NCI-H446 (cell line): ENCODE results near the gene TNNT1.
"Not testable (repeated sequence)": the region's sequence is repeated elsewhere in the genome, so short reads cannot be mapped to it uniquely, and the experiment has no call there.

Experiments used
- DNase-seq, 2 experiments: peaks; one replicate each; lab custom pipeline; 2025; lab: John Stamatoyannopoulos, UW

The TNNT1 gene

DNA sequence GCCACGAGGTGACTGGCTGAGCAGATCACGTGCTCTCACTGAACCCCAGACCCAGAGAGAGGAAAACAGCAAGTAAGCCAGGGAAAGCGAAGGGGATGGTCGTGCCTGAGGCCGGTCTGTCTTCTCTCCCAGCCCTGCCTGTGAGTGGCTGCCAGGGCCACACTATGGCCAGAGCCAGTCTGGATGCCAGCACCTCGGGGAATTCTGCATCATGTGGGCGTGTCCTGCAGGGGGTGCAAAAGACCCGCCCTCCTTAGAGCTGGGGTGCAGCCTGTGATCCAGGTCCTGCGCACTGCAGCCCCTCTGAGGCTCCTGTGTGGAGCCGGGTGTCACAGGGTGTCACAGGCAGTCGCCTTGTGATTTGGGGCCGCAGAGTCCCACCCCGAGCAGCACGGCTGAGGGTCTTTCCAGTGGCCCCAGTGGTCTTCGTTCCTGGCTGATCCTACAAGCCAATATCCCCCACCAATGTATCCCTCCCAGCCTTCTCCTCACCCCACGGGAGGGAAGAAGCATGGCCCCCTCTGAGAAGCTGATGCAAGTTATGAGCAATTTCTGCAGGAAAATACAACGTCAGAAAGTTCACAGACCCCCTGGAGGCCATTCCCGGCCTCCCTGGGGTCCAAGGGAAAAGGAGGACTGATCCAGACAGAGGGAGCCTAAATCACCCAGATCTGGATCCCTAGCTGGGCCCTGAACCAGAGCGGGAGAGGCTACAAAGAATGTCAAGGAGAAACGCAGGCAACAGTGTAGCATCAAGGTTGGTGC, 39.3 kb downstream of the TNNT1 start:
- no peak for DNase-seq

GRCh38 chr19:55107252-55107651, 41.8 kb downstream of the TNNT1 start:
- not testable (repeated sequence) for DNase-seq

DNA sequence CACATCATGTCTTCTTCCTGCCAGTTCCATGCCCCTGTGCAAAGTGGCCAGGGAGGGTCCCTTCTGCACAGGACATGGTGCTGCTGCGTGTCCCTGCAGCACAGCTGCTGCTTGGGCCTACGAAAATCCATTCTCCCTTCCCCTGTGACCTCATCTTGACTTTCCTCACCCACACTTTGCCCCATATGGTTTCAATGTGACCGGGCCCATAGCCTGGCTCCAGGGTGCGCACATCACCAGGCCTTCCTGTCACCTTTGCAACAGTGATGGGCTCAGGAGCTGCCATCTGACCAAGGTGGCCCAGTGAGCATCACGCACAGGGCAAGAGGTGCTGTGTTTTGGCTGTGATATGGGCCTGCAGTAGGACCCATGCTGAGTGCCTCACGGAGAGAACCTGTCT, 42.4 kb downstream of the TNNT1 start:
- DNase-seq = no peak

GRCh38 chr19:55105237-55105636, 43.8 kb downstream of the TNNT1 start:
- DNase-seq = no peak

DNA sequence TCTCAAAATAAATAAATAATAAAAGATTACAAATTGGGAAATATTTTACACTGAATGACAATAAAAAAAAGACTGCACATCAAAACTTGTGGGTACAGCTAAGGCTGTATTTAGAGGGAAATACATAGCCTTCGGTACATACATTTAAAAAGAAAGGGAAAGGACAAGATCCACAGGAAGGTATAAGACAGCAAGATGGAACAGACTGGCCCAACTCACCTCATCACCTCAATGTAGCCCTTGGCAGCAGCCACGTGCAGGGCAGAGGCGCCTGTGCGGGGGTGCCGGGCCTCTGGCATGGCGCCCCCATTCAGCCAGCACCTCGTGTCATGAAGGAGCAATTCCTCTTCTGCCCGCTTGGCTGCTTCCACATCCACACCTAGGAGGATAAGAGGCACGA, 45.8 kb downstream of the TNNT1 start:
- DNase-seq = no peak

- no peak for DNase-seq
These were observed 47.7 kb downstream of the TNNT1 start for GRCh38 chr19:55101261-55101660.

- no peak for DNase-seq
These were observed 49.2 kb downstream of the TNNT1 start for GRCh38 chr19:55099557-55100506.

DNA sequence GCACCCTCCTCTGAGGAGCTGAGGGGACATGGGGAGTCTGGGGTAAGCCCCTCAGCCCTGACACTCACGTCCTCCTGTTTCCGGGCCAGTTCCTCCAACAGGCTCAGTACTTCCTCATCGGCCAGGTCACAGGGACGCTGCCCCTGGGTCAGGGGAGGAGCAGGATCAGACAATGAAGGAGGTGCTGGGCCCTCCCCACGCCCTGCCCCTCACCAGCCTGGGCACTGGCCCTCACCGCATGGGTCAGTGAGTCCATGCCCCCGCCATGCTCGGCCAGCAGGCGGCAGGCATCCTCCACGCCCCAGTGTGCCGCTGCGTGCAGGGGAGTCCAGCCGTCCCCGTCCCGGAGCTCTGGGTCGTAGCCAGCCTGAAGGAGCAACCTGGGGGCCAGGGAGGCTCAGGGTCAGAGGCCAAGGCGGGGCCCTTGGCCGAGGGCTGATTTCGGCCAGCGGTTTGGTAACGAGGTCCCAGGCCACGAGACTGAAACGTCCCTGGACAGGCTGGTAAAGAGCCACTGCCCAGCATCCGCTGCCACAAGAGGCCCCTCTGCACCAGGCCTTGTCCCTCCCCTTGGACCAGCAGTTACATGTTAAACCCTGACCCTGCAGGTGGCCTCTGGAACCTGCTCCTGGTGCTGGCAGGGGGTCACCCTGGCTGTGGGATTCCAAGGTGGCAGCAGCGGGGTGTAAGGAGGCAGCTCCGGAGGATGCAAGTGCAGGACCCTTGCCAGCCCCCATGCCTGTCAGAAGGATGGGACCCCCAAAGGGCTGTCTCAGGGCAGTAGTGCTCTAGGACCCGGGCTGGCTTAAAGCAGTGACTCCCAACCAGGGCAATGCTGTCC, 50.1 kb downstream of the TNNT1 start:
- DNase-seq = no peak

DNA sequence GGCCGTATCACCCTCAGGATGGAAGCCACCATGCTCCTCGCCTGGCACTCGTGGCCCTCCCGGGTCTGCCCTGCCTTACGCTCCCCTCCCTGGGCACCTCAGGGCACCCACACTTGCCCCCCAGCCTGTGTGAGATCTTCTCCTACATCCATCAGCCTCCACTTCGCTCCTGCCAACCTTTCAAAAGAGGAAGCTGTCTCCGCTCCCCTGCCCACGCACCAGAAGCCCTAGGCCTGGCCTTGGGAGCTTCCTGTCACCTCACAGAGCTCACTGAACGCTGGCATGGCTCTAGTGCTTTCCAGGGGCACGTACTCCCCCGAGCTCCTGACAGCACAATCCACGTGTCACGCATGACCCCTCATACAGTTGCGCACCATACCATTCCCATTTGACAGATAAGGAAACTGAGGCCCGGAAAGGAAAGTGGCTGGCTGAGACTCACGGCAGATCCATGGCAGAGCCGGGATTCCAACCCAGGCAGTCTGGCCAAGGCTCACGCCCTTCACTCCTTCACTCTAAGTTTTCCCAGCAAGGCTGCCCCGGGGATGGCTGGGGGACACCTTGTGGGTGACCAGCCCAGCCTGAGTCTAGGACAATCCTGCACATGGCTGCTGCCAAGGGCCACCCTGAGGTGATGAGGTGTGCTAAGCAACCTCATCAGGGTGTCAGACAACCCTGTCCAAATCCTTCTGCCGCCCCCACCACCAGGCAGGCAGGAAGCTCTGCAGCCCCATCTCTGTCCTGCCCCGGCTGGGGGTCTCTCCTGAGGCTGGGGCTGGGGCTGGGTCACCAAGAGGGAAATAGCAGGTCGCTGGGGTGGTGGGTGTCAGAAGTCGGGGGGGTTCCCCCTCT, 50.9 kb downstream of the TNNT1 start:
- DNase-seq = no peak

DNA sequence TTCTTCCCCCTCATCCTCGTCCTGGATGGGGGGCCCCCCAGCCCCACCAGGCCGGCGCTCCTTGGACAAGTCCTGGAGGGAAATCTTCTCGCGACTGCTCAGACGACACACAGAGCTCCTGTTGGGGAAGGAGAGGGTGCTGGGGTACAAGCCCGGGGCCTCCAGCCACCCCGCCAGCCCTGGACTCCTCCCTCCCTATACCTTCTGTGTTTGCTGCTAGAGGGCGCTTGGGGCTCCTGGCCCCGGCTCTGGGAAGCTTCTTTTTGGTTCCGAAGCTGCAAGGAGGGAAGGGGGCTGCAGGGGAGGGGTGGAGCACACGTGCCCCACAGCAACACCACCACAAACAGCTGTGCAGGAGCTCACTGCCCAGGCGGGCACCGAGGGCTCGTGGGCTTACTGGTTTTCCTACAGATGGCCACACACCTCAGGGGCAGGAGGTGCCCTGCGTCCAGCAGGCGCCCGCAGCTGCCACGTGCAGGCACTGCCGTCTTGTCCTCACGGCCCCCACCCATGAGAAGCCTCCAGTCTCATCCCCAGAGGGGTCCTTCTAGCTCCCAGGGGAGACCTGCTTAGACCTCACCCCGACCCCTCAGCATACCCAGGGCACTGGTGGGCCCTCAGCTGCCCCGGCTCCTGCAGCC, 52.8 kb downstream of the TNNT1 start:
- DNase-seq = no peak

GRCh38 chr19:55095260-55096060, 53.5 kb downstream of the TNNT1 start:
- no peak for DNase-seq

DNA sequence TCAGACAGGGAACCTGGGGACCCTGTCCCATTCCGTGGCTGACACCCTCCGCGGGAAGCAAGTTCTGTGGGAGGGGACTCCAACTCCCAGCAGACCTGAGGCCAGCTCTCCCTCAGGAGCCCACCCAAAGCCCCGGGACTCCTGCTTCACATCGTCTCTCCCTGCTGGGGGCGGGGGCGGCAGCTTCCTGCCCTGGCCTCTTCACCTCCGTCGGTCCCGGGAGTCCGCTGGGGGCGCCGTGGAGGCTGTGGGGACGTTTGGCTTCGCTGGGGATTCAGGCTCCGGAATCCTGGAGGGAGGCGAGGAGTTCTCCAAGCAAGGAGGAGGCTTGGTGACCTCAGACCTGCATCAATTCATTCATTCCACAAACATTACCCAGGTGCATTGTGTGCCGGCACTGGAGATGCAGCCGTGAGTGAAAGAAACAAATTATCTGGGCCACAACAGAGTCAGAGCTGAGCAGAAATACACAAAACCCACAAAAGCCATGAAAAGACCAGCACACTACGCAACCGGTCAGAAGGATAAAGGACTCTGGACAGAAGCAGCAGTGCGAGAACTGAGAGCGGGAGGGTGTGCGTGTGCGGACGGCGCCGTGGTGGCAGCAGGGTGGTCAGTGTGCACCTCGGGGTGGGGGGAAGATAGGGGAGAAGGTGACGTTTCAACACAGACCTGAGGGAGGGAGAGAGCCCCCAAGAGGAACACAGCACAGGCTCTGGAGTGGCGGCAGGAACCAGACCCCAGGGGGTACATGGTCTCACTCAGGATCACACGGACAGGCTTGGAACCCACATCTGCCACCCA, 54.3 kb downstream of the TNNT1 start:
- DNase-seq = no peak

GRCh38 chr19:55092423-55093318, 56.3 kb downstream of the TNNT1 start:
- no peak for DNase-seq

GRCh38 chr19:55091955-55092354, 57.1 kb downstream of the TNNT1 start:
- no peak for DNase-seq

DNA sequence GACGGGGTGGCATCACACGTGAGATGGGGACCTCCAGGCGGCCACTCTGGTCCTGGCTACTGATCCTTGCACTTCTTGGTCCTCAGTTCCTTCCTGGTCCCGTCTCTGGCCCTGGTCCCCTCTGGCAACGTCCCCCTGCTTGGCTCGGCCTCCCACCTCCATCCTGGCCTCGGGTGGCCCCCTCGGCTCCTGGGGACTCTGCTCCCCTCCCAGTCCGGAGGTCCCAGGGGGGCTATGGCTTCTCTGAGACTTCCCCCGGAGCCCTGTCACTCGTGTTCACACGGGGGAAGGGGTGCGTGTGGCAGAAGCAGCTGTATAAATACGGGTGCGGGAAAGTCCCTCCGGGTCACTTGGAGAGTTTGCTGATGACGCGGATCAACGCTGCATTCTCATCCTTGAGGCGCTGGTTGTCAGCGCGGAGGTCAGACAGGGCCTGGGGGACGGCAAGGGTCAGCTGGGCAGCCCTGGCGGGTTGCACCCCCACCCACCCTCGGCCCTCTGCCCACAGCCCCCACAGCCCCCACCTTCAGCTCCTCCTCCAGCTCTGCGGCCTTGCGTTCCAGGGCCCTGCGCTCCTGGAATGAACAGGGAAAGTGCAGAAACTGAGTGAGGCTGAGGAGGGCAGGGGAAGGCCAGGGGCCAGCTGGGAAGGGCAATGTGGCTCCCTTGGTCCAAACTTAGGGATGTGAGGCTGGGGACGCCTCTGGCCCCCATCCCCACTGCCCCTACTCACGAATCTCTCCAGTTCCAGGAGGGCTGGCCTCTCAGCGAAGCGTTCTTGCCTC, 57.7 kb downstream of the TNNT1 start:
- DNase-seq = no peak

DNA sequence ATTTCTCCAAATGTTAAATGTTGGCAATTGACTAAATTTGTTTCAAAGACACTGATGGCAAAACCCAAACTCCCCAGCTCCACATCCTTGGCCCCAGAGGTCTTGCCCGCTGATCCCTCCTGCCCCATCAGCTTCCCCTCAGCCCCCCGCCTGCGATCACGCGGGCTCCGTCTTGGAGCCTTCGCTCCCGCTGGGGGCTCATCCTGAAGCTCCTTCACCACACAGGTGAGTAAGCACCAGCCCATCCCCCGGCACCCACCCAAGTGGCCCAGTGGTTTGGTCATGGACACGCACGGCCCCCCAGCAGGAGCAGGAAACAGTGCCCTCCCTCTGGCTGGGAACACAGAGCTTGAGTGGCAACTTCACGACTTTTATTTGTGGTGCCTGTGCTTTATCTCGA, 58.4 kb downstream of the TNNT1 start:
- DNase-seq = no peak

DNA sequence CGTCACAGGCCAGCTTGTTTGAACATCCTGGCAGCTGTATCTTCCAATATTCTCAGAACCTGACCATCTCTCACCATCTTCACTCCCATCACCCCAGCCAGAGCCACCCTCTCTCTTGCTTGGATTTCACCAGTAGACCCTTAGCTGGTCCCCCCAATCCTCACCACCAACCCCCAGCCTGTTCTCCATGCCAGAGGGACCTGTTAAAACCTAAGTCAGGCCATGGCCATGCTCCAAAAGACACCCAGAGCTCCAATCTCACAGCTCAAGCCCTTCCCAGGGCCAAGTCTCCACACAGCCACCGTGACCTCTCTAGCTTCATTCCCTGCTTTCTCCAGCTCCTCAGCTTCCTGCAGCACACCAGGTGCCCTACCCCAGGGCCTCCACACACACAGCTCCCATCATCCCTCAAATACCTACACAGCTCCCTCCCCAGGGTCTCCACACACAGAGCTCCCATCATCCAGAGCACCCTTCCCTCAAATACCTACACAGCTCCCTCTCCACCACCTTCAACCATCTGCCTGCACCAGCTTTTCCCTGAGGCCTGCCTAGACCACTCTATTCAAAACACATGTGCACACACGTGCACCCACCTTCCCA, 59.6 kb downstream of the TNNT1 start:
- DNase-seq = no peak
